ENCODE measurements around the gene CAB39.
"Not testable (repeated sequence)": the region's sequence is repeated elsewhere in the genome, so short reads cannot be mapped to it uniquely, and the experiment has no call there.

The CAB39 gene

DNA sequence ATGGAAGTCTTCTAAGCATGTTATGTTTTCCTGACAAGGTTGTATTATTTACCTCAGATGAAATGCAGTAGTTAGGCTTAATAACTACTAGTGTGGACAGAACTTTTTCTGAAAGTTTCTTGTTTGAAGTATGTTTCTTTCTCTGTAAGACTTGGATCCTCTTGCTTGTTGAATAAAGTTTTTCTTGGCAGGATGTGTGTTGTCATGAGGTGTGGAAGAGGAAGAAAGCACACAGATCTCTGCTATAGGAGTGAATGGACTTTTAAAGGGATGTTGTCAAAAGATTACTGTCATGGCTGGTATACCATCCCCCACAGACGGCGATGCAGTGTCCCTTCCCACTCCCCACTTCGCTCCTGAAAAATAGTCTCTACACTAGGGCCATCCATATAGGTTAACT lies 2.6 kb downstream of the CAB39 start:
- no peak for FAIRE-seq

DNA sequence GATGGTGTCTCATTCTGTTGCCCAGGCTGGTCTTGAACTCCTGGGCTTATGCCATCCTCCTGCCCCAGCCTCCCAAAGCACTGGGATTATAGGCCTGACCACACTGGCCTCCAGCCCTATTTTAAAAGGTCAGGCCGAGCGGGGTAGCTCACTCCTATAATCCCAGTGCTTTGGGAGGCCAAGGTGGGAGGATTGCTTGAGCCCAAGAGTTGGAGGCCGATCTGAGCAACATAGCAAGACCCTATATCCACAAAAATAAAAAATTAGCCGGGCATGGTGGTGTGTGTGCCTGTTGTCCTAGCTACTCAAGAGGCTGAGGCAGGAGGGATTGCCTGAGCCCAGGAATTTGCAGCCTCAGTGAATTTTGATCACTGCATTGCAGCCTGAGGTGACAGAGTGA lies 3.9 kb downstream of the CAB39 start:
- FAIRE-seq = no peak

DNA sequence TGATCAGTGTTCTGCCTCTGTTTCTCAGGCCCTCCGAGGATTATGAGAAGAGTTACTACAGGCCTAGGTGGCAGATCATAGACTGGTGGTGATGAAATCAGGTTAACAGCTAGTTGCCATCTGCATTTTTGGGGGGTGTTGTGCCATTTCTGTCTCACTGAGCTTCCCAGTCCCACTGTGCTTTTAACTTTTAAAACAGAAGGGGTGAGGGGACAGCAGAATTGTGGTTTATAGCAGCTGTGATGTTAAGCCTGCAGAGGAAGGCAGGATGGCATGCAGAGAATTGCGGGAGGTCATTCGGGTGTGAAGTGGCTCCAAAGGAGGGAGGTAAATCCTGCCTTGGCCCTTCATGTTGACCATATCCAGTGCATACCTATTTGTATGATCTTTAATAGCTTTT lies 5.0 kb downstream of the CAB39 start:
- no peak for FAIRE-seq

DNA sequence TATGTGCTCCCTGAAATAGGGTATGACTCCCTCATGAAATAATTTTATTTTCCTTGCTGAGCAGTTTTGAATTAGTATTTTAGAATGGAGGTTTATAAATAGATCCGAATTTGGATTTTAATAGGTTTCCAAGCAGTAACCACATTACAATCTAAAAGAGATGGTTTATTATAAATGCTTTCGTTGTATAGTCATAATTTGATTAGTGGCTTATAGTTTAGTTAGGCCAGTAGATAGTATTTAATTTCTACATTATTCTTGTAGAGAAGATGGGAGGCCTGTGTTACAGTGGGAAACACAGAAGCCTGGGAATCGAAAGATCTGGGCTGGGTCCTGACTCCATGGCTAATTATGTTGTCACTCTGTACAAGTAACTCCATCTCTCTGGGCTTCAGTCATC lies 6.7 kb downstream of the CAB39 start:
- FAIRE-seq = no peak

DNA sequence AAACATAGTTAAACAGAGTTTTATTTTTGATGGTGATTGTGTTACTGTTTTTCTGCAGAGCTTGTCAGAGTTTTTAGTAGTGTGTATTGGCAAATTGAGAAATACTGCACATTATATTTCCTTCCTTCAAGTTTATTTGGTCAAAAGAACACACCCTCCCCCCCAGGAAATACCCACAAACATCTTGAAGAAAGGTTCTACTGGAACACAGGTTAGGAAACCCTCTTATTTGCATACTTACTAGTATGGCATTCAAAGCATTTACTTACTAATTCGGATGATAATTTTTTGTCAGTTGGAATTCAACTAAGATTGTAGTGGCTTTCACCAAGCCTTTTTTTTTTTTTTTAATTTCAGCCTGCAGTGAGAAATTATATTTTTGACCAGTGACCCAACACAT lies 9.1 kb downstream of the CAB39 start:
- no peak for FAIRE-seq

GRCh38 chr2:230722207-230722885 lies 9.7 kb downstream of the CAB39 start:
- no peak for FAIRE-seq

DNA sequence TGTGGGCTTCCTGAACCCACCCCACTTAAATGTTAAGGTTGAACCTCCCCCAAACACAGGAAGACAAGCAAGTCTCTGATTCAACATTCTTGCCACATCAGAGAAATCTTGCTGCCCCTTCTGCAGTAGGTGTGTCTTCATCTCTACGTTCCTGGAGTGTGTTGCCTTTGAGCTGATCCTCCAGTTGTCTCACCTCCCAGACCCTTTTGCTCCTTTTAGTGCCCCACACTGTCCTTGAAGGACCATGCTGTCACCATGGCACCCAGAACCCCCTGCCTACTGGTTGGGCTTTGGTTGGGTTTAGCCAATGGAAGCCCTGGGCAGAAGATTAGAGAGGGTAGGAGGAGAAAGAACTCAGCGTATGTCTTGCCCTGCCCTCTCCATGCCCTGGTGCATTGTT lies 10.7 kb downstream of the CAB39 start:
- no peak for FAIRE-seq

DNA sequence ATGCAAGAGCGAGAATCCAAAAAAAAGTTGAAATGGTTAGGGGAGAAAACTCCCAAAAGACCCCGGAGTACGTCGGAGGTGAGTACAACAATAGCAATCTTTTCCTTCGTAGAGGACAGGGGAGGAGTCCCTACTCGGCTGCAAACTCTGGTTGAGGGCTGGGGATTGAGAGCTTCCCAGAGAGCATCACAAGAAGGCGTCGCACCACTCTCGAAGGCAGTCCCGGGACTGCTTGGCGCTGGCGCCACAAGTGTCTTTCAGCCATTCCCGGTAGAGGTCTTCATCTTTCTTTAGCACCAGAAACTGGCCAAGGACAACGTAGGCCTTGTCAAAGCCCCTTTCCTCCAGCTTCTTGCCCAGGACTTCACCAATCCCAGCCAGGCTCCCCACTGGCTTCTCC lies 12.3 kb downstream of the CAB39 start:
- FAIRE-seq = not testable (repeated sequence)

- no peak for FAIRE-seq
Measured at GRCh38 chr2:230731512-230731911, 18.9 kb downstream of the CAB39 start.

DNA sequence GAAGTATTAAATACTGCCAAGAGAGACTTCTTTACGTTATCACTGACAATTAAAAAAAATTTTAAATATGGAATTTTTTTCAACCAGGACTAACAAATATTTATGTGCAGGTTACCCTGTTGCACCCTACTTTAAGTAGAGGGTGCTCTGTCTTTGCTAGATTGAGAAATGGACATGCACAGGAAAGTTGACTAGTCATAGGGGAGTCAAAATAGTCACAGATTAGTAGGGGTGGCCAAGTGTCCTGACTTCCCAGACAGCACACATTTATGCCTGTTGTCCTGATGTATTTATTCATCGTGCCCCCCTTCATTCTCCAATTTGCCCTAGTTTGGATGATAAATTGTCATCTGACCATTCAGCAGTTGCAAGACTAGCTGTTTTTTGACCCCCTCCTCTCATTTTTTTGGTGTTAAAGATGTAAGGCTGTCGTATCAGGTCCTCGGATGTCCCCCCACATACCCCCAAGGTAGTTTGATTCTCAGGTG lies 20.3 kb downstream of the CAB39 start:
- FAIRE-seq = no peak

DNA sequence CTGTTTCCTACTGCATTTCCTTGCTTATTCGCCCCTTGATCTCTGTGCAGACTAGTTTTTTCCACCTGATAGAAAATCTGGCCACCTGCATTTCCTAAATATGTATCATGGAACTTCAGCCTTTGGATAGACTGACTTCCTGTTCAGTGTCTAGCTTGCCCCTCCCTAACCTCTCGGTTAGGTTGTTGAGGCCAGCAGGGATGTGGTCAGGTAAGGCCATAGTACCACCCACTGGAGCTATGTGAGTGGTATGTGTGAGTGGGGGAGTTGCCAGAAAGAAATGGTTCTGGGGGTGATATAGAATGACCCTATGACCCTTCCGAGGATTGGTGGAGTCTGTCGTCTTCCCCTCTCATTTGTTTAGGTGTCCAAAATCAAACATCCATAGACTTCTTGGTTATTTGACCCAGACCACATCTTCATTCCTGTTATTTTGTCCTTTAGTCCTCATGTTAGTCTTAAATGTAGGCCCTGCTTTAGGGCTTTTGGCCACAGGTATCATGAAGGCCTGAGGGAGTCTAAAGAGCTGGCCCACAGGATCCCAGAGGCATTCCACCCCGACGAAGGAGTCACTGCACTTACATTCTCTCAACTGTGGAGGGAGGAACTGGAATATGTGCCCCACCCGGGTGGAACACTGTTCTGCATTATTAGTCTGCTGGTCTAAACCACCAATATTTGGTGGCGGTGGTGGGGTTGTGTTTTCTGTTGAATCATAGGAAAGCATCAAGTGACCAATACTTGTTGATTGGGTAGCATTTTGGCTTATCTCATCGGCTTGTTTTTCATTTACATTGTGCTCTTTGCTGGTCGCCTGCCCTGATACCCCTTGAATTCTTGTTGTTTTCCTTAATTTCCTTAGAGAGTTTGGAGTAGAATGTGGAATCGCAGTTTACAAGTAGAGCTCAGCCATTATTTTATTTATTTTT lies 21.9 kb downstream of the CAB39 start:
- no peak for FAIRE-seq

DNA sequence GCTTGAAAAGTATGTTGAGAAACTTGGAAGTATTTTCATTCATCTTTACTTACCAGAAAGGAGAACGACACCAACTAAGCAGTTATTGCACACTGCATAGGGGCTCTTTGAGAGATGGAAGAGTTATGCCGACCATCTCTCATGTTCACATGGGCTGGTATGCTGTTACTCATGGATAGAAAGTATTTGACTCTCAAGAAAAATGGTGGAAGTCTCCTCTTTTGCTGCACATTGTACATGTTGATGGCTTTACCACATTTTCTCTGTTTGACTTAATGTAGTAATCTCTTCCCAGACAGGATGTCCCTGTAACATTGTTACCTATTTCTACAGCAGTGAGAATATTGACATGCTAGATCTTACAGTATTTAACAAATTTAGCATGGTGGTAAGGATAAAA lies 23.2 kb downstream of the CAB39 start:
- FAIRE-seq = no peak

- FAIRE-seq = no peak
Measured at GRCh38 chr2:230737300-230737699, 24.7 kb downstream of the CAB39 start.

DNA sequence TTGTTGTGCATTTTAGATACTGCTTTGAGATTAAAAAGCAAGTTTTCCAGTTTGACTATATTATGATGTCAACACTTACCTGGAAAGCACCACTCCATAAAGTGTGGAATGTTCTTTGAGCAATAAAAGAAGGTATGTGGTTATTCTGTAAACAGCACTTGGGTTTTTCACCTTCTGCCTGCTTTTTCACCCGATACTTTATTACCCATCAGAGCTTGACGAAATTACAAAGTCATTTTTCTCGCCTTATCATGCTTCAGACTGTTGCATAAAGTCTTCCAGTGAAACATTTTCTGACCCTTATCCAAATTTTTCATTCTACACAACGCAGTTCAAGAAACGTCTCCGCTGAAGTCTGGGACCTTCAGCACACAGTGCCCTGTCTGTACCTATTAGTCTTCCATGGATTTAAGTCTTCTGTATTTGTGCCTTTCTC lies 25.2 kb downstream of the CAB39 start:
- no peak for FAIRE-seq

DNA sequence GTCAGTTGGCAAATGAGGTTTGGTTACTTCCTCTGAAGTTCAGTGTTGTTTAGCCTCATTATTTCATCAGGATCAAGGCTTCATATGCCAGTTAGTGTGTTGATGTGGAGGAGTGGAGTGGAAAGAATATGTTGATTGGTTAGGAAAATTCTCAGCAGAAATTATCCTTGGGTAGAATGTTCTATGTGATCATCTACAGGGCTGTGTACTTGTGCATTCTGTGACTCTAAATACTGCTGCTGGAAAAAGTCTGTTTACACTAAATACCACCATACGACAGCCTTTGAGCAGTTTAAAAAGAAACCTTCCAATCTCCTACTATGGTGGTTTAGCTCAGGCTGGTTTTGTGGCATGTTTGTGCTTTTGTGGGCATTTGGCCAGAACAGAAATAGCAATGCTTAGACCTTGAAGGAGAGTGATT lies 25.8 kb downstream of the CAB39 start:
- no peak for FAIRE-seq

DNA sequence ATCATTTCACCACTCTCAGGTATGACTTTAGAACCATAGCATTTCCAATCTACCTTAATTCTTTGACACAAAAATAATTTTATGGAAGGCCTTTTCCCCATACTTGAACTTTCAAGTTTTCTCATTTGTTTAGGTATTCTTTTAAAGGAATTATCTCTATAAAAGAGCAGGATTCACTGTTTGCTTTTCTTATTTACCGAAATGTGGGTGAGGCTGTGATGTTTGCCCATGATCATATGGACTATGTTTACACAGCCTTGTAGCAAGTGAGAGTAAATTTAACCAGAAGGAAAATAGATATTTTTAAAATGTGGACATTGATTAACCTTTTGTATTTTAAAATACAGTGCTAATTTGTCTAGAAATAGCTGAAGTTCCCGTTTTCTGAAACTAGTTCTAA lies 26.3 kb downstream of the CAB39 start:
- FAIRE-seq = no peak

- no peak for FAIRE-seq
Measured at GRCh38 chr2:230739961-230740360, 27.3 kb downstream of the CAB39 start.

- FAIRE-seq = no peak
Measured at GRCh38 chr2:230742781-230743180, 30.1 kb downstream of the CAB39 start.

GRCh38 chr2:230746213-230746612 lies 33.6 kb downstream of the CAB39 start:
- no peak for FAIRE-seq

GRCh38 chr2:230748087-230748486 lies 35.4 kb downstream of the CAB39 start:
- no peak for FAIRE-seq

DNA sequence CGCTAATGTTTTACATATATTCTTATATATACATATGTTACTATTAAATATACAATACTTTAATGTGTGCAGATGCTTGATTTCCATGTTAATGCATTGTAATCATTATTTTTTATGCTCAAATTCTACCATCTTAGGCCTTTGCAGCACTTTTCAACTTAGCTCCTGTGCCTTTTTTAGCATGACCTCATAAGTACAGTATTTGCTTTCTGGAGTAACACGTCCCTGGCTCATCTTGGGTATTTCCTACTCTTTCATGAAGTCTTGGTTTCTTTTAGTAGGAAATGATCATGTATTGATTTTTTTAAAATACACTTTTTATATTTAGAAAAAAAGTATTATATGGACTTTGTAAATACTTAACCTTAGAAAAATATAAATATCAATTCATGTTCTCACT lies 36.5 kb downstream of the CAB39 start:
- FAIRE-seq = no peak

DNA sequence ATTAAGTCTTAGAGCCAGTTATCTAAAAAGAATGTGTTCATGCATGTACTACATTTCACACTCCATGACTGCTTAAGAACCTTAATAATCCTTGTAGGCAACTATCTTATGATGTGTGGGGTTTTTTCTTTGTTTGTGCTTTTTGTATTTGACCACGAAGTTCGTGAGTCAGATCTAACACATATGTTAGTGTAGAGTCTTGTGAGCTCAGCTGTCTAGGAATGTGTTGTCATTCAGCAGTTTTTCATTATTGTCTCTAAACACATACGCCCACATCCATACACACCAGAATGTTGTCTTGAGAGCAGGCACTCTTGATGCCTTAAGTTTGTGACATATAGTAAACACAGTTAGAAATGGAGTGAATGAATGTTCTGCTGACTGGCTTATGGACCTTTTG lies 38.4 kb downstream of the CAB39 start:
- FAIRE-seq = no peak

DNA sequence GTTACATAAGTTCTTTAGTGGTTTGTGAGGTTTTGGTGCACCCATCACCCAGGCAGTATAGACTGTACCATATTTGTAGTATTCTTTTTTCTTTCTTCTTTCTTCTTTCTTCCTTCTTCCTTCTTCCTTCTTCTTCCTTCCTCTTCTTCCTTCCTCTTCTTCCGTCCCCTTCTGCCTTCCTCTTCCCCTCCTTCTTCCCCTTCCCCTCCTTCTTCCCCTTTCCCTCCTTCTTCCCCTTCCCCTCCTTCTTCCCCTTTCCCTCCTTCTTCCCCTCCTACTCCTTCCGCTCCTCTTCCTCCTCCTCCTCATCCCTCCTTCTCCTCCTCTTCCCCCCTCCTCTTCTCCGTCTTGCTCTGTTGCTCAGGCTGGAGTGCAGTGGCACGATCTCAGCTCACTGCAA lies 41.6 kb downstream of the CAB39 start:
- no peak for FAIRE-seq

DNA sequence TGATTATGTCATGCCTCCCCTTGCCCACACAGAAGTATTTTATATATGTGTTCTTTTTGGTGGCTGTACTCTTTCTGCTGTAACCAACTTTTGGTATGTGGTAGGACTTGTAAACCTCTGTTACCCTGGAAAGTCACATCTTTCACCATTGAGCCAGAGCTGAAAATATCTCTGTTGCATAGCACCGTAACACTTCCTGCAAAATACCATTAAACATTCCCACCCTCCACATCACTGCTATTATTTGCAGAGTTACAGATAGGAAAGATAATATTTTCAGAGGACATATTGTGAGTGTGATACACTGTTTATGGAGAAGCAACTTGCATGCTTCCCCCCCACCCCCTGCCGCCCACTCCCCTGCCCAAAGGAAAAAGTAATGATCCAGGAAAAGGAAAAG lies 44.8 kb downstream of the CAB39 start:
- no peak for FAIRE-seq

Data from A204.1 (cell line).